Measurements from ENCODE around the gene PIK3CB.
"Not testable (repeated sequence)": the region's sequence is repeated elsewhere in the genome, so short reads cannot be mapped to it uniquely, and the experiment has no call there.

PIK3CB gene

DNA sequence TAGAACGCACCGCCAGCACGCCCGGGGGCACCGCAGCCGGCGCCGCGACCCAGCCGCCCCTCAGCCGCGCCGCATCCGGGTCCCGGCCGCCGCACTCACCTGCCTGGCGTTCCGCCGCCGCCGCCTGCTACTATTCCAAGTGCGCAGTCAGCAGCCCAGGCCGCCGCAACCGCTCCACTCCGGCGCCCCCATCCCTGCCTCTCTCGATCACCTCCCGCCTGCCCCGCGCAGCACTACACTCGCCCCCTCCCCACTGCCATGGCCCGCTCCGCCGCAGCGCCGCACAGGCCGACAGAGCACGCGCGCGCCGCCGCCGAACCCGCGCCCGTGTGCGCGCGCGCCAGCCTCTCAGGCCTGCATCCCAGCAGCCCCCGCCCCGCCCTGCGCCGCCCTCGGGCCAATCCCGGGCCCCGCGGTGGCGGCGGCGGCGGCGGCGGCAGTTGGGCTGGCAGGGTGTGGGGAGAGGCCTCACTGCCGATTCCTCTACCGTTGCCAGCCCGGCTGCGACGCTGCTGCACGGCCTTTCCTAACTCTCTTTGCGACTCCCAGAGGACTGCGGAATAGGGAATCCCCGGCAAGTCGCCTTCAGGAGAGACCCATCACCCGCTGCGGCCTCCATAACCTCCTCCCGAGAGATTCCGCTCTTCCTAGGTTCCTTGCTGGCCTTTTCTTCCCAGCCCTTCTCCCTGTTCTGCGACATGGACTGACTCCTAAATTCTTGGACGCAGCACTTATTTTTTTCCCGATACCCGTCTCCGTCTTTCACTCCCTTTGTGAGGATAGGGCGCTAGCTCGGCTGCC is at the start of gene PIK3CB:
TSS of gene PIK3CB (minus strand) at position 333 of the 801 bp plus-strand sequence. CDS start 75,585 bp downstream, outside the sequence.
- peak; percentile 83 for DNase-seq

DNA sequence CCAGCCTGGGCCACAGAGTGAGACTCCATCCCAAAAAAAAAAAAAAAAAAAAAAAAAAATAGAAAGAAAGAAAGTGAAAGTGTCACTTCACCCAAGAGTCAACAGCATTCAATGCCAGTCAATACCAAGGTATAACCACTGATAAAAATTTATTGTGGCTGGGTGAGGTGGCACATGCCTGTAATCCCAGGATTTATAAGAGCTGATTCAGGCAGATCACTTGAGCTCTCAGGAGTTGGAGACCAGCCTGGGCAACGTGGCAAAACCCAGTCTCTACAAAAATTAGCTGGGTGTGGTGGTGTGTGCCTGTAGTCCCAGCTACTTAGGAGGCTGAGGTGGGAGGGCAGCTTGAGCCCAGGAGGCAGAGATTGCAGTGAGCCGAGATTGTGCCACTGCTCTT is 46.5 kb upstream of the PIK3CB start:
- no peak for DNase-seq

DNA sequence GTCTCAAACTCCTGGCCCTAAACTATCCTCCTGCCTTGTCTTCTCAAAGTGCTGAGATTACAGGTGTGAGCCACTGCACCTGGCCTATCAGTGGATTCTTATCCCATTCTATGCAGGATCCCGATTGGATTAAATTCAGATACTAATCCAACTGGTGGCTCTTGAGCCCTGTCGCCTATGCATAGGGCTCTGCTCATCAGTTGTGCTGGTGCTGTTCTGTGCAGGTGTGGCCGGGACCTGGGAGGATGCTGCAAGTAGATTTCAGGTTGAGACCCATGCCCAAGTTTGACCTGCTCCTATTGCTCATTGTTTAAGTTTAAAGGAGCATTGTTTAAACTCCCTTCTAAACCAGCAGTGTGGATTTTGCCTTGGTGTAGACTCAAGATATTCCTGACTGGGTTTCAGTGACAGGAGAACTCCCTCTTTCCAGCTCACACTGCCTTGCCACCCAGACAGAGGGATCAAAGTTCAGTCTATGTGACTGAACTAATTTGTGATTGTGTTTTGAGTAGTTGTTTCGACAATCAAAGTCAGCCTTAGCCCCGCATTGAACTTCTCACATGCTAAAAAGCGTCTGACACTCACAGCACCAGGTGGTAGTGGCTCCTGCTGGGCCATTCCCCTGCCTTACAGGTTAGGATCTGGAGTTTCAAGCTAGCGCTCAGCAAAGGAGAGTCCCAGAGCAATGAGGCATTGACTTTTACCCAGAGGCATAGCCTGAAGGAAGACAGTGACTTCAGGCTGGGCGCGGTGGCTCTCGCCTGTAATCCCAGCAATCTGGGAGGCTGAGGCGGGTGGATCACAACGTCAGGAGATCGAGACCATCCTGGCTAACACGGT is 45.0 kb upstream of the PIK3CB start:
- DNase-seq: no peak

DNA sequence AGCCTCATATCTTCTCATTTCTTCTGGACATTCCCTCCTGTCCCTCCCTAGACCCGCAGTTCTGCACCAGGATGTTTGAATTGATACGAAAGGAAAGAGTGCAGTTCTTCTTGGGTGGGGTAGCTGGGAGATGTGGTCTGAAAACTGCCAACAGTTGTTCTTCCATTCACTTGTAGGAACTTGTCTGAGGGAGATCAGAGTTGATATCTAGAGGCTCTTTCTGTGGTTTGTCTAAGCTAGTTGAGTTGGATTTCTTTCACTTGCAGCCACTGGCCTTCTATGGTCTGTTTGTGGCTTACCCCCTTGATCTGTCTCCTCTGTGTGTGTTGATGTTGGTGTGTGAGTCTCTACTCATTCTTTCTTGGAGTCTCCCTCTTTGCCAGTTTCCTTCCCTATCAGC is 42.5 kb upstream of the PIK3CB start:
- DNase-seq: no peak

DNA sequence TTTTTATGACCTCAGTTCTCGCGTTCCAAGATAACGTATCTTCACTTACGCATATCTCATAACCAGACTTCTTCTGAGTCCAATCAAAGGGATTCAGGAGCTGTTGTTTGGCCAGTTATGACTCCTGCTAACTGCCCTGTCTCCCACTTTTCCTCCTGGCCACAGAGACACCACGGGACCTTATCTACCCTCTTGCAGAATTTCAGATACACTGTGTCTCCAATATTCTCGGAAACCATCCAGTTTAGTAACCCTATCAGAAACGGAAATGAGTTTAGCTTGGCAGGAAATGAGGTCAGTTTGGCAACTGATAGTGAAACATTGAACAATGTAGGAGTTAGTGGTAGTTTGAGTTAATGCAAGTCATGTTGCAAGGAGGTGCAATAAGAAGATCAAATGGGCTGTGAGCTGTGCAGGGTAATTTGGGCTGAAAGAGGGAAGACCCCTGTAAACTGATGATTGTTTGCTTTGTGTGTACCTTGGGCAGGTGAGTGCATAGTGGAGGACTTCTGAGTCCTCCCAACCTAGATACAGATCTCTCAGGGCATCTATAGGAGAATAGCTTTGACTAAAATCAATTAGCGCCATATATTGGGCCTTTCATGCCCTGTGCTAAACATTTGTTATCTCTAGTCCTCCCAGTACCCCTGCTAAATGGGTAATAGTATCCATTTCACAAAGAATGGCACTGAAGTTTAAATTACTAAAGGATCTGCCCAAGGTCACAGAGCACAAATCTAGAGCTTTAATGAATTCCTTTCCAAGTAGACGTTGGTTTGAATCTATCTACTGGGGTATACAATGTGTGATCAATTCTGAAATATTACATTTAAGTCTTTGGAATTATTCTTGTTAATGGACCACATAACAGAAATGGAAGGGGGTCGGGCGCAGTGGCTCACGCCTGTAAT is 41.3 kb upstream of the PIK3CB start:
- DNase-seq: no peak

DNA sequence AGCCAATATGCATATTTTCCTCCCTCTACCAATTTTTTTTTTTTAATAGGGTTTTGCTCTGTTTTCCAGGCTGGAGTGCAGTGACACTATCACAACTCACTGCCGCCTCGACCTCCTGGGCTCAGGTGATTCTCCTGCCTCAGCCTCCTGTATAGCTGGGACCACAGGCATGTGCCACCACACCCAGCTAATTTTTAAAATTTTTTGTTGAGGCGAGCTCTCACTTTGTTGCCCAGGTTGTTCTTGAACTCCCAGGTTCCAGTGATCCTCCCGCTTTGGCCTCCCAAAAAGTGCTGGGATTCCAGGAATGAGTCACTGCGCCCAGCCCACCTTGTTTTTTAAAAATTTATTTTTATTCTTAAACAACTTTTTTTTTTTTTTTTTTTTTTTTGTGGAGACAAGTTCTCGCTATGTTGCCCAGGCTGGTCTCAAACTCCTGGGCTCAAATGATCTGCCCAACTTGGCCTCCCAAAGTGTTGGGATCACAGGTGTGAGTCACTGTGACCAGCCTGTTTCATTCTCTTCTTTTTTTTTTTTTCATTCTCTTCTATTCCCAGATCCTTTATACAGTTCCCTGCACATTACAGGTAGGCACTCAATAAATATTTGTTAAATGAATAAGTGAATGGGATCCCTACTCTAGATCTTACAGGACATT is 40.5 kb upstream of the PIK3CB start:
- DNase-seq: no peak

DNA sequence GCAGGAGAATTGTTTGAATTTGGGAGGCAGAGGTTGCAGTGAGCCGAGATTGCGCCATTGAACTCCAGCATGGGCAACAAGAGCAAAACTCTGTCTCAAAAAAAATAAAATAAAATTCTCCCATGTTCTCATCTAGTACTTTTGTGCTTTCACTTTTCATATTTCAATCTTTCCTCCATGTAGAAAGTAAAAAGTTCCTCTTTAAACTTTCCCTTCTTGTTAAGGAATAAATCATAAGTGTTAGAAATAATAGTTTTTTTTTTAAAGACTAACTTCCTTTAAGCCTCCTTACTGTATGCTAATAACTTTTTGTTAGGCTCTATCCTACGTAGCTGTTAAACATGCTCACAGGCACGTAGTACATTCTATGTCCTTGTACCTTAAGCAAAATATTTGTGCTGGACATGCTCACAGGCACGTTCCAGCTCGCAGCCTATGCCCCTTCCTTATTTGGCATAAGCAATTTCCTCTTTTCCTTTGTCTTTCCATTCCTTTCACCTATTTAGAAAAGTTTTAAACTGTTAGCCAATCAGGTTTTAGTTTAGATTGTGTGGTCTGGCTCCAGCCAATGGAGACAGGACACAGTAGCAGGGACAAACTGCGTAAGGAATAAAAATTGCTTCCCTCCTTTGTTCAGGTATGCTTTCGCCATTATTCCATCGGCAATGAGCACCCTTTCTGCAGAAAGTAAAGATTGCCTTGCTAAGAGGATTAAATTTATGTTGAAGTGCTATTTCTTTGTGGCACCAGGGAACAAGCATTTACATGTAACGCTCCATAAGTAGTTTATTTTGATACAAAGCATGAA is 38.9 kb upstream of the PIK3CB start:
- no peak for DNase-seq

DNA sequence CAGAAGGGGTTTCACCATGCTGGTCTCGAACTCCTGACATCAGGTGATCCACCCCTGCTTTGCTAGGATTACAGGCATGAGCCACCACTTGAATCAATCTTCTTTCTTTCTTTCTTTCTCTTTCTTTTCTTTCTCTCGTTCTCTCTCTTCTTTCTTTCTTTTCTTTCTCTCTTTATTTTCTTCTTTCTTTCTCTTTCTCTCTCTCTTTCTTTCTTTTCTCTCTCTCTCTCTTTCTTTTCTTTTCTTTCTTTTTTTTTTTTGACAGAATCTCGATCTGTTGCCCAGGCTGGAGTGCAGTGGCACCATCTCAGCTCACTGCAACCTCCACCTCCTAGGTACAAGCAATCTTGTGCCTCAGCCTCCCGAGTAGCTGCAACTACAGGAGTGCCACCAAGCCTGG is 37.9 kb upstream of the PIK3CB start:
- DNase-seq: no peak

DNA sequence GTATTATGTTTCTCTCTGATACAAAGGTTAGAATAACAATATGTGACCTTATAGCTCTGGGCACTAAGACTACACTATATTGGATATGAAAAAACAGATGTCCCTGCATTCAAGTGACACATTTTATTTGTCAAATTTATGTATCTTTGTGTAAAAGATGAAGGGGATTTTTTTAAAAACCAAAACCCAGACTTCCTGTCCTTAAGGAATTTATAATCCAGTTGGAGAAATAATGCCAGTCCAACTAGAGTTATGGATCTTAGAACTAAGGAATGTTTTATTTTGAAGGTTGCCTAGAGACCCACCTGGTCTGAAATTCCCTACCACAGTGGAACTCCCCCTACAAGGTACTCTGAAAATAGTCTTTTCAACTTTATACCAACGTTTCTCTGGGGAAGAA is 33.3 kb upstream of the PIK3CB start:
- no peak for DNase-seq

DNA sequence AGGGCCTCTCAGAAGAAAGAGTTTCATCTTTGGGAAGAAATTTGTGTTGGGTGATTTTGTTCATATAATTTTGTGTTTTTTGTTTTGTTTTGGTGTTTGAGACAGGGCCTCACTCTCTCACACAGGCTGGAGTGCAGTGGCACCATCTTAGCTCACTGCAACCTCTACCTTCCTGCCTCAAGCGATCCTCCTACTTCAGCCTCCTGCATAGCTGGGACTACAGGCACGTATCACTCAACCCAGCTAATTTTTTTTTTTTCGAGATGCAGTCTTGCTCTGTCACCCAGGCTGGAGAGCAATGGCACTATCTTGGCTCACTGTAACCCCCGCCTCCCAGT is 29.0 kb upstream of the PIK3CB start:
- no peak for DNase-seq

DNA sequence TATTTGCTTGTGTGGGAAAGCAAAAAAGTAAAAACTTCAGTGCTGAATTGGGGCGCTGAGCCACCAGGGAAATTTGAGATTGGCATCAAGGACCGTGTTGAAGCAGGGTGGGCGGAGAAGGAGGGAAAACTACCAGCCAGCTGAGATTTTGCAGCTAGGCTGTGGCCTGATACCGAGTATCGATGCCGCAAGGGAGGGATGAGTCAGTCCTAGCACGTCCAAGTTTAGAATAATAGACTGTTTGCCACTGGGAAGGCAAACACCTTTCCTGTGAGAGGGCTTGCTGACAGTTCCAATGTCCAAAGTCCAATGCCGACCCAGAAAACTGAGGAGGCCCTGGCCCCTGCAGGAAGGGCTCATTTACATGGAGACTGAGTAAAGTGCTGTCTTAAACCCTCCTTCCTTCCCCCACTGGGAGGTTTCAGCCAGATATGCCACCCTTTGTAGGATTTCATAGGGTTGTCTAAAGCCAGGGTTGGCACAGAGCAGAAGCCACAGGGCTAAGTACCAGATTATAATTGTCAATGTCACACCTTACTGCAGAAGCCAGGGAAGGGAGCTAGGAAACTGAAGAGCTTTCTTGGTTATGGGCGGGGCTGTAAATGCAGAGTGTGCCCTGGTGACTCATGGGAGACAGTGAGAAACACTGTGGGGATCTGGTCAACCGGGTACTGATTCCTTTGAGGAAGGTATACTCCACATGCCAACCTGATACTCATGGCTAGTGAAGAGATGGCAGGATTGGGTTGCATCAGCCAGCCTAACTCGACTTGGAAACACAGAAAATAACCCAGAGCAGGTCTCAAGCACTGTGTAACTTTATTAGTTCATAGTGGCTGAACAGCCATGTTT is 28.4 kb upstream of the PIK3CB start:
- peak; percentile 25 for DNase-seq

DNA sequence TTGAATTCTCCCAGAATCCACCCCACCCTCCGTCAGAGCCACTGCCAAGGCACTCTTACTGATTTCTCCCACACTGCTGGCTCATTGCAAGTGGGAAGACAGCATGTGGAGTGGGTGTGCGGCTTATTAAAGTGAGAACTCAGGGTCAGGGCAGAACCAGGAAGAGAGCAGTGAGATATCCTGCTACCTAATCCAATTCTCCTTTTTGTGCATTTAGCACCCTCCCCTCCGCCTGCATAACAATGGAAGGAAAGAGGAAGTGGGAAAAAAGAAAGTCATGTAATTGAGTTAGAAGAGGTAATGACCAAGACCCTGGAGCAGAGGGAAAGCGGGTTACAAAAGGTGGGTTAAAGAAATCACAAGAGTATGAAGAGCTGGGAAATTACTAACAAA is 27.8 kb upstream of the PIK3CB start:
- DNase-seq: no peak

DNA sequence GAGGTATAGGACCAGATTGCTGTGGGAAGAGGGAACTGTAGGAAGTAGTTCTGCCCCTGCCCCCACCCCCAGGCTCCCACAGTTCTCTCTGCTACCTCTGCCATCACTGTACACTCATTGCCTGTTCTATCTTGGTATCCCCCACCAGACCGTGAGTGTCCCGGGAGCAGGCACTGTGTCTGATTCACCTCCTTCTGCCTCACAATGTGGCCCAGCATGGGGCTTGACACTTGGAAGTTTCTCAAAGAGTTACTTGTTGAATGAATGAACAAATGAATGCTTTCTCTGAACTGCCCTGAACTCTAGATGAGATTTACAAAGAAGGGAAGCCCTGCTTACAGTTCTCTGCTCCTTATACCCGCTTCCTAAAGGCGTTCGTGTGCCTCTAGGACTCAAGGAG is 27.1 kb upstream of the PIK3CB start:
- no peak for DNase-seq

DNA sequence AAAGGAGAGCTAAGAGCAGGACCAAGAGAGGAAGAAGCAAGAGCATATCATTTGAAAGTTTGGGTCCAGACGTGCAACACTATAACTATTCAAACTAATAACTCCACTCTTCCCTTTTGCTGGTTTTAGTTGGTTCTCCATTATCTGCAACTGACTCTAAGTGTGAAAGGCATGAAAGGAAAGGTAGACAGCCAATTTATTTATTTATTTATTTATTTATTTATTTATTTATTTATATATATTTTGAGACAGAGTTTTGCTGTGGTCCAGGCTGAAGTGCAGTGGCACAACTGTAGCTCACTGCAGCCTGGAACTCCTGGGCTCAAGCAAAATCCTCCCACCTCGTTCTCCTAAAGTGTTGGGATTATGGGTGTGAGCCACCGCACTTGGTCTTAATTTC is 22.1 kb upstream of the PIK3CB start:
- DNase-seq: no peak

DNA sequence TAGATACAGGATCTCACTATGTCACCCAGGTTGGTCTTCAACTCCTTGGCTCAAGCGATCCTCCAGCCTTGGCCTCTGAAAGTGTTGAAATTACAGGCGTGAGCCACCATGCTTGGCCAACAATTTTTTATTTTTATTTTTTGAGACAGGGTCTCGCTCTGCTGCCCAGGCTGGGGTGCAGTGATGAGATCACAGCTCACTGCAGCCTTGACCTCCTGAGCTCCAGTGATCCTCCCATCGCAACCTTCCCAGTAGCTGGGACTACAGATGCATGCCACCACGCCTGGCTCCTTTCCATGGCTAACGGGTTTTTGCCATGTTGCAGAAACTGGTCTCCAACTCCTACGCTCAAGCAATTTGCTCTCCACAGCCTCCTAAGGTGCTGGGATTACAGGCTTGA is 20.2 kb upstream of the PIK3CB start:
- no peak for DNase-seq

DNA sequence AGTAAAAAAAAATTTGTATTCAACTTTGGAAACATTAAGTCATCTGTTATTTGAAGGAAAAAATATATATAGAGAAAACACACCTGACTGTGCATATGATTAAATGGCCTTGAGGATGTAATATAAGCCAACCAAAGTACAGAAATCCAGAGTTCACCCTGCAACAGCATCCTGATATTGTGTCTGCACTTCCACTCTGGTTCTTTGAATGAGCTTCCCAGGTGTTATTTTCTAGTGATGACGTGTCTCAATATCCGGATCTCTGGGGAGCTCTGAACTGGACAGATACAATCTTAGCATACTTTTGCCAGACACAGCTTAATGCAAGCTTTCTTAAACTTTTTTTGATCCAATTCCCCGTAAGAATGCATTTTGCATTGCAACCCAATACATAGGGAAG is 19.5 kb upstream of the PIK3CB start:
- no peak for DNase-seq

DNA sequence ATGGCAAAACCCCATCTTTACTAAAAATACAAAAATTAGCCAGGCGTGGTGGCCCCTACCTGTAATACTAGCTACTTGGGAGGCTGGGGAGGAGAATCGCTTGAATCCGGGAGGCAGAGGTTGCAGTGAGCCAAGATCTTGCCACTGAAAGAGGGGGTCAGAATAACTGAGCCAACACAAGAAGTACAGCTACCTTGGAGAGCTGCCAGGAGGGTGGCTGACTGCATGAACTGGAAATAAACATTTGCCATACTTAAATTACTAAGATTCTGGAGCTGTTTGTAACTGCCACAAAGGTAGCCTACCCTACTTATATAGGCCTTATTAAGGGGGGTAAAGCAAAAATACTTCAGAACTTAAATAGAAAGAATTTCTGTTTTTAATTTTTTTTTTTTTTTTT is 15.4 kb upstream of the PIK3CB start:
- DNase-seq: no peak

DNA sequence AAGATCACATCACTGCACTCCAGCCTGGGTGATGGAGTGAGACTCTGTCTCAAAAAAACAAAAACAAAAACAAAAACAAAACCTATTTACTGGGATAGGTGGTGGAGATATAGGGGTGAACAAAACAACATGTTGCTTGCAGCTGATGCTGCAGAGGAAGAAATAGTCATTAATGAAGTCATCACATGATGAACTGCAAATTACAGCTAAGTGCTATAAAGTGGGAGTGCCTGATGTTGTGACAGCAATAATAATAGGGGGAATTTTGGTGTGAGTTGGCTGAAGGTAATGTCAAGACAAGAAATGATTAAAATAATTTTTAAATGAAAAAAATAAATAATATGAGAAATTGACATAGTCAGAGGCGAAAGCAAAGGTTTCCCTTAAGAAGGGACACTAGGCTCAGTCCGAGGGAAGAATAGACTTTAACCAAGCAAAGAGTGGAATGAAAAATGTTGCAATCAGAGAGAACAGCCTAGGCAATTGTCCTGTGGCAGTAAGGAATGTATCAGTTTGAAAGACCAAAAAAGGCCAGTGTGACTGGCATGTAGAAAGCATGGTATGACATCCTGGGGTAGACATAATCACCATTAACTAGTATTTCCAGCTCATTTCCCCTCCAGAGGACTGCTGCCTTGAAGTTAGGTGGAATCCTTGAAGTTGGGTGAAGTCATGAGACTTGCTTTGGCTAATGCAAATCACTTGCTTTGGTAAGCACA is 14.7 kb upstream of the PIK3CB start:
- no peak for DNase-seq

DNA sequence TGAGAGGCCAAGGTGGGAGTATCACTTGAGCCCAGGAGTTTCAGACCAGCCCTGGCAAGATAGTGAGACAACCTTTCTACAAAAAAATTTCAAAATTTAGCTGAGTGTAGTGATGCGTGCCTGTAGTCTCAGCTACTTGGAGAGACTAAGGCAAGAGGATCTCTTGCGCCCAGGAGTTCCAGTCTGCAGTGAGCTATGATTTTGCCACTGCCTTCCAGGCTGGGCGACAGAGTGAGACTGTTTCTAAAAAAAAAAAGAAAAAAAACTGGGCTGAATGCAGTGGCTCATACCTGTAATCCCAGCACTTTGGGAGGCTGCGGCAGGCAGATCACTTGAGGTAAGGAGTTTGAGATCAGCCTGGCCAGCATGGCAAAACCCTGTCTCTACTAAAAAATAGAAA is 14.0 kb upstream of the PIK3CB start:
- DNase-seq: no peak

DNA sequence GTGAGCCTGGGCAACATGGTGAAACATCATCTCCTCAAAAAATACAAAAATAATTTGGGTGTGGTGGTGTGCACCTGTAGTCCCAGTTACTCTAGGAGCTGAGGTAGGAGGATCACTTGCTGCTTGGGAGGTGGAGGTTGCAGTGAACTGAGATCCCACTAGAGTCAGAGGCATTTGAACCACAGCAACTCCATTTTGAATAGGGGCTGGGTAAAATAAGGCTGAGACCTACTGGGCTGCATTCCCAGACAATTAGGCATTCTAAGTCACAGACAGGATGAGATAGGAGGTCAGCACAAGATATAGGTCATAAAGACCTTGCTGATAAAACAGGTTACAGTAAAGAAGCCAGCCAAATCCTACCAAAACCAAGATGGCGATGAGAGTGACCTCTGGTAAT is 12.1 kb upstream of the PIK3CB start:
- not testable (repeated sequence) for DNase-seq
